Adipose tissue (tissue), 3 donors: ENCODE data around the gene SMPX. TPM values are rescaled to one million over a fixed set of nuclear protein-coding genes. Genes with fewer than 3 reads are reported as not detected.
"Not testable (repeated sequence)": the region's sequence is repeated elsewhere in the genome, so short reads cannot be mapped to it uniquely, and the experiment has no call there.

Experiments used
- H3K27ac ChIP-seq: one replicate; pipeline ENCODE4 v1.5.1; 2013; ENCODE audit warnings: low read depth, low read length
- WGBS, 3 donors: extraction: QIAGEN DNeasy Blood & Tissue Kit; methylation state at CpG; one replicate each; pipeline ENCODE4 v1.1.7; 2013; 5-methylcytosine and 5-hydroxymethylcytosine counted together
- polyA plus RNA-seq, 3 donors: library from polyadenylated mRNA; stranded (reverse); fragments of 200-250 nt; gene quantifications; one replicate each; pipeline ENCODE4 v1.2.3, GENCODE V29; 2013
- donor health status: healthy with polysubstance abuse.
- donor health status: Bipolar disorder and iron deficiency.
- donor health status: healthy.

SMPX gene
- under 1 TPM in 2 of 3 donors, not detected in 1; 0.30 to 0.45 TPM for polyA plus RNA-seq

DNA sequence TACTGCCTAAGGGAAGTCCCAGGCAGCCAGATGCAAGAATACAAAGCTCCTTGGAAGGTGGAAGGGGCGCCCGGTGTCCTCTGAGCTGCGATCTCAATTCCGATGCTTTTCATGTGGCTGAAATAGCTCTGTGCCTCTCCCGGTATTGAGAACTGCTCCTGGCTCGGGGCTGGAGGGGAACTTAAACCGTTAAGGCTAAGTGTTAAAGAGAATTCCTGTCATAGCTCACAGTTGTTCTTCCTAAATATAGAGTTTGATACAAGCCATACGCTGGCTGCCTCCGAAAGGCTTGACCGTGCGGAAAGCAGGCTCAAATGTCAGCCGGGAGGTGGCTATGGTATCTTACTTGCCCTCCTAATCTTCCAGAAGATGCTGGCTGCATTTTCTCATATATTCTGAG lies at the start of gene SMPX:
TSS of gene SMPX (minus strand) at position 157 of the 400 bp plus-strand sequence. CDS start 3,826 bp downstream, outside the sequence.
- no peak within 1 kb of the TSS for H3K27ac ChIP-seq
- WGBS, 3 donors = 53 to 72% (median 58%) methylated on average over 12 of the region's 12 CpGs

- H3K27ac ChIP-seq = no peak overlapping the region
Measured at GRCh38 chrX:21806691-21807090, 48.8 kb upstream of the SMPX start.

DNA sequence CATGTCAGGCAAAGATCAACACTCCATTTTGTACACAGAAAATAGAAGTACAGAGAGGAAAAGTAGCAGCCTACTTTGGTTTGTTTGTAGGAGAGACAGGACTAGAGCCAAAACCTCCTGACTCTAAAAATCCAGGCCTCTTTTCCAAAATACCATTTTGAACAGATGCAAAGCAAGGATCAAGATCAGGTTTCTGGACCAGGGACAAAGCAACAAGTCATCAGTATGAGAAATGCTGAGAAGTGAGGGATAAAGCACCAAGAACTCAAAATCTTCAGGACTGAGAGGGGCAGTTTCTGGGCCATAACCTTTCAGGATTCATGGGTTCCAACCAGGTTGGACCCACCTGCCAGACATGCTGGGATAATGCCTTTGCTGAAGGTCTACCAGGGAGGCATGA lies 44.9 kb upstream of the SMPX start:
- no peak overlapping the region for H3K27ac ChIP-seq

DNA sequence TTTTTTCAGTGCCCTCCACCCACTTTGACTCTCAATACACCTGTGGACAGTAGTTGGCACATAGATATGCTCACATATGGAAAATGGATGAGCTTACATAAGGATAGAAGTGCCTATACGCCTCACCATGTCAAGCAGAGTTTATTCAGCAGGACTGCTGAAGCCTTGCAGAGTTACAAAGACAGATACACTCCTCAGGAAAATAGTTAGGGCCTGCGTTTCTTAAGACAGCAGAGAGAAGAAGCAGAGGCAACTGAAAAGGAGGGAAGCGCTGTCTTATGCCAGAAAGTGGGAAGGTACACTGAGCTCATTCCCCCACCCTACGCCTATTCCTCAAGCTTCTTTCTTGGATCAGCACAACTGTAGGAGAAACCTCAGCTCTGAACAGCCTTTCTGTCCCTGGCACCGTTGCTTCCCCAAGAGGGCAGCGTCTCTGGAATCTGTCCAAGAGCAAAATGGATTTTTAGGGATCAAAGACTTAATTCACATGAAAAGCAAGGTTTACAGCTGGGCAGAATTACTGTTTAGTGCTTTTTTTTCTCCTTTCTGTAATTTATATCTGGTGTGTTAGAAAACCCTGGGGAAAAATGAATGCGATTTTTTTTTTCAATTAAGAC lies 44.2 kb upstream of the SMPX start:
- 51 to 61% (median 56%) methylated on average over 7 of the region's 7 CpGs for whole genome bisulfite sequencing, 3 donors

GRCh38 chrX:21800344-21800770 lies 42.4 kb upstream of the SMPX start:
- no peak overlapping the region for H3K27ac ChIP-seq
- WGBS, 3 donors = 0 to 14% (median 5%) methylated on average over 1 of the region's 1 CpG

More for the DNA sequence above, 44.2 kb upstream of the SMPX start:
- no peak overlapping the region for H3K27ac ChIP-seq

DNA sequence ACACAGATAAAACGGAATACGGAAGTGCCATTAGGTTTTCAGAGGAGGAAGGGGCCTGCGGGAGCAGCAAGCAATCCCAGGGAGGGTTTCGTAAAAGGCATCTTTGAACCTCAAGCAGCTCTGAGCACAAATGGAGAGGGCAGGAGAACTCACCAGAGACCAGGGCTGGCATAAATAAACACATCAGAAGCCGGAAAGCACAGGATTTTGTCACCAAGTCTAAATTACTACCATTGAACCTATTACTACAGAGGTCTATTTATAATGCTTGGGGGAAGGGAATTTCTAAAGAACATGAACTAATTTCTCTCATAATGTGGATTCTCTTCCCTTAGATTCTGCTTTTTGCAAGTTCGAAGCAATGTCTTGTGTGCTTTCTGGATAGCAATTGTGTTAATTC lies 41.9 kb upstream of the SMPX start:
- 78 to 79% (median 78%) methylated on average over 6 of the region's 6 CpGs for WGBS, 3 donors
- H3K27ac ChIP-seq = no peak overlapping the region

GRCh38 chrX:21798677-21799219 lies 40.8 kb upstream of the SMPX start:
- WGBS, 3 donors = 20 to 74% (median 72%) methylated on average over 6 of the region's 6 CpGs
- no peak overlapping the region for H3K27ac ChIP-seq

- H3K27ac ChIP-seq = no peak overlapping the region
- 83 to 100% (median 95%) methylated on average over 1 of the region's 1 CpG for WGBS, 3 donors
Measured at GRCh38 chrX:21781976-21782375, 24.1 kb upstream of the SMPX start.

- no peak overlapping the region for H3K27ac ChIP-seq
- 54 to 77% (median 76%) methylated on average over 1 of the region's 1 CpG for WGBS, 3 donors
Measured at GRCh38 chrX:21781525-21781924, 23.6 kb upstream of the SMPX start.

GRCh38 chrX:21779095-21779494 lies 21.2 kb upstream of the SMPX start:
- H3K27ac ChIP-seq = no peak overlapping the region
- WGBS, 3 donors = 43 to 60% (median 60%) methylated on average over 1 to 3 of the region's 3 CpGs

DNA sequence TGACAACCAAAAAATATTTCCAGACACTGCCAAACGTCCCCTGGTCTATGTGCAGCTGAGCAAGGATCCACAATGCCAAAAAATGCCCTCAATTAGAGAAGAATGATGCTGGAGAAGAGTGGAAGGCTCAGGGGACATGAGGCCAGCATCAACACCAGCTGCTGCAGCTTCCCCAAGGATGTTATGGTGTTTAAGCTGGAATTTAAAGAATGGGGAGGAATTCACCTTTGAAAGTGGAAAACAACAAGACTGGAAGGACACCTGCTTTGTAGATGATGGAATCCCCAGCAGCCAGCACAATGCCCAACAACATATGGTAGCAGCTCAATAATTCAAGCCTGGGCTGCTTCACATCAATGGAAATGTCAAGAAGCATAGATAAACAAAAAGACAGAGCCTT lies 20.3 kb upstream of the SMPX start:
- WGBS, 3 donors = 0 to 29% (median 24%) methylated on average over 1 of the region's 1 CpG
- H3K27ac ChIP-seq = no peak overlapping the region

- H3K27ac ChIP-seq = not testable (repeated sequence)
Measured at GRCh38 chrX:21775128-21775527, 17.2 kb upstream of the SMPX start.

DNA sequence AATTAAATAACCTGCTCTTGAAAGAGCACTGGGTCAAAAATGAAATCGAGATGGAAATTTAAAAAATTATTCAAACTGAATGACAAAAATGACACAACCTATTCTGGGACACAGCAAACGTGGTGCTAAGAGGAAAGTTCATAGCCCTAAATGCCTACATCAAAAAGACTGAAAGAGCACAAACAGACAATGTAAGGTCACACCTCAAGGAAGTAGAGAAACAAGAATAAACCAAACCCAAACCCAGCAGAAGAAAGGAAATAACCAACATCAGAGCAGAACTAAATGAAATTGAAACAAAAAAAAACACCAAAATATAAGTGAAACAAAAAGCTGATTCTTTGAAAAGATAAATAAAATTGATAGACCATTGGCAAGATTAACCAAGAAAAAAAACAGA lies 15.1 kb upstream of the SMPX start:
- 42 to 63% (median 63%) methylated on average over 2 of the region's 2 CpGs for WGBS, 3 donors
- not testable (repeated sequence) for H3K27ac ChIP-seq

GRCh38 chrX:21770631-21771321 lies 12.9 kb upstream of the SMPX start:
- 84 to 90% (median 84%) methylated on average over 9 to 10 of the region's 10 CpGs for WGBS, 3 donors
- H3K27ac ChIP-seq = no peak overlapping the region

DNA sequence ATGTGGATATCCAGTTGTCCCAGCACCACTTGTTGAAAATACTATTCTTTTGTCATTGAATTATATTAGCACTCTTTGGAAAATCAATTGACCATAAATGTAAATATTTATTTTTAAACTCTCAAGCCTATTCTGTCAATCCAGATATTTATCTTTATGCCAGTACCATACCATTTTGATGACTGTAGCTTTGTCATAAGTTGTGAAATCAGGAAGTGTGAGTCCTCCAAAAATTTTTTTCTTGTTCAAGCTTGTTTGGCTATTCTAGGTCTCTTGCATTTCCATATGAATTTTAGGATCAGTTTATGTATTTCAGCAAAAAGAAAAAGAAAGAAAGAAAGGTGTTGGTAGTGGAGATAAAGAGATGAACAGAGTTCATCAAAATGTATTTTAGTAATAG lies 8.2 kb upstream of the SMPX start:
- H3K27ac ChIP-seq = no peak overlapping the region

GRCh38 chrX:21764008-21764407 lies 6.1 kb upstream of the SMPX start:
- H3K27ac ChIP-seq = no peak overlapping the region
- 65 to 79% (median 71%) methylated on average over 3 of the region's 3 CpGs for WGBS, 3 donors

- 39 to 82% (median 63%) methylated on average over 1 of the region's 1 CpG for WGBS, 3 donors
Measured at GRCh38 chrX:21758488-21758887, 572 bp upstream of the SMPX start.

DNA sequence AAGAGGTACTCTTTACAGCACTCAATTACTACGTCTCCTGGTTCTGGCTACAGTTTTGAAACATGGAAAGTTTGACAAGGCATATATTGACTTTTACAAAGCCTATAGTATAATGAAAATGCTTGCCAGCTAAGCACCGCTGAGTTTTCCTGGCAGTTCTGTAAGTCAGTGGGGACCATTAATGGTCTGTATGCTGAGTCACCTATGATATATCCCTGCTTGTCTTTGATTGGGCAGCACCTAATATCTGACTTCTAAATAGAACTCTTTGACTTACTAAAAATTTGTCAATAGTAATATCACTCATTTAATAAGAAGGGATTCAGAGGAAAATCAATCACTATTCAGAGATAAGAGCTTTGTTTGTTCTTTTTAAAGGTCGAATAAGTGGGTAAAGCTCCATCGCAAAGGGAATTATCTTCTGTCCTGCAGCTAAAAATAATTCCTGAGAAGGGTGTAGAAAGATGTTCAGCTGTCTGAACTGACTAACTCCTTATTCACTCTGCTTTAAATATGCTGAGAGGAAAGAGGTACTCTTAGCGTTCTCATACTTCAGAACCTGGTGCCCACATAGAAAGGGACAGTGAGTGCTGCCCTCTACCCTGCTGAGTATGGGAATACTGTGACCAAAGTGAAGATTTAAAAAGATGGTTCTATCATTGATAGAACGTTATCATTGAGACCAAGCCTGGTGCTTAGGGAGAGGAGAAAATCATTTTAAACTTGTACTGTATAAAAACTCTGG lies 959 bp downstream of the SMPX start:
- no peak overlapping the region for H3K27ac ChIP-seq
- WGBS, 3 donors = 29 to 76% (median 61%) methylated on average over 6 of the region's 6 CpGs

More at GRCh38 chrX:21758488-21758887, 572 bp upstream of the SMPX start:
- H3K27ac ChIP-seq = no peak overlapping the region

- WGBS, 3 donors = 71 to 86% (median 85%) methylated on average over 1 of the region's 1 CpG
- H3K27ac ChIP-seq = no peak overlapping the region
Measured at GRCh38 chrX:21749924-21750323, 8.0 kb downstream of the SMPX start.
